Upper lobe of left lung (tissue), 6 donors: ENCODE results near the gene ZNF181. TPM values are rescaled to one million over a fixed set of nuclear protein-coding genes. Genes with fewer than 3 reads are reported as not detected.

Experiments used
- ATAC-seq, 2 donors: fragments of 200-7000 bp; cut with Tn5 transposase; one replicate each; pipeline ENCODE4 v1.9.1; 2022; ENCODE audit warnings: mild to moderate bottlenecking in 2 of 2, moderate library complexity in 2 of 2; ENCODE audit not compliant: low FRiP score in 2 of 2
- DNase-seq, 2 donors: peaks; one replicate each; pipeline ENCODE4 v3.0.0-alpha.2; 2019 to 2020
- H3K27ac ChIP-seq, 4 donors: fragments of 200-600 bp; sonication (generic); one replicate each; pipeline ENCODE4 v1.5.1; 2016 to 2019
- H3K27me3 ChIP-seq, 4 donors: fragments of 200-600 bp; sonication (generic); one replicate each; pipeline ENCODE4 v1.5.1; 2017 to 2019
- H3K36me3 ChIP-seq, 4 donors: fragments of 200-600 bp; sonication (generic); one replicate each; pipeline ENCODE4 v1.5.1; 2016 to 2019
- H3K4me1 ChIP-seq, 4 donors: fragments of 200-600 bp; sonication (generic); one replicate each; pipeline ENCODE4 v1.5.1; 2018 to 2019
- H3K4me3 ChIP-seq, 4 donors: fragments of 200-600 bp; sonication (generic); one replicate each; pipeline ENCODE4 v1.5.1; 2017 to 2019; ENCODE audit warnings: mild to moderate bottlenecking in 2 of 4, moderate library complexity in 1 of 4
- H3K9me3 ChIP-seq, 4 donors: fragments of 200-600 bp; sonication (generic); one replicate each; pipeline ENCODE4 v1.5.1; 2018 to 2019
- EP300 ChIP-seq, 4 donors: sonication (generic); formaldehyde crosslinking; IDR thresholded peaks; one replicate each; pipeline ENCODE4 v1.5.1; 2017; ENCODE audit warnings: antibody characterized with exemption in 4 of 4, control low read depth in 2 of 4
- POLR2A ChIP-seq, 4 donors: fragments of 450-650 bp; IDR thresholded peaks; one replicate each; pipeline ENCODE4 v1.5.1; 2016 to 2017; ENCODE audit warnings: antibody characterized with exemption in 4 of 4, mild to moderate bottlenecking in 2 of 4
- POLR2AphosphoS5 ChIP-seq, 2 donors: sonication (generic); formaldehyde crosslinking; IDR thresholded peaks; one replicate each; pipeline ENCODE4 v1.5.1; 2017; ENCODE audit warnings: antibody characterized with exemption in 2 of 2
- WGBS, 2 donors: methylation state at CpG; one replicate each; pipeline ENCODE4 v1.1.5; 2017 to 2018; 5-methylcytosine and 5-hydroxymethylcytosine counted together
- total RNA-seq, 6 donors: library from RNA; depleted of rRNA in 4 of 6; stranded (reverse); fragments of >200 nt in 4 of 6; gene quantifications; one replicate each; pipeline versions ENCODE4 v1.1.0 to v1.2.1, GENCODE V29; 2016 to 2021
- TF ChIP-seq, protein P1 (sequence below), 6 experiments: fragments of 450-650 bp in 4 of 6; fragments of 200-600 bp in 2 of 6; sonication (generic) in 2 of 6; IDR thresholded peaks; one replicate each; pipeline ENCODE4 v1.5.1; 2016 to 2019; ENCODE audit warnings: antibody characterized with exemption in 6 of 6
- donor health status: DM: no; HTN: no; CAD: no; lungs with moderate emphysema.
- donor health status: DM: no; HTN: yes; CAD: no; lungs with severe emphysema.

Gene ZNF181
- total RNA-seq, 6 donors from 2014 or later, result 2.3 to 29.3 (median 10.2) TPM

DNA sequence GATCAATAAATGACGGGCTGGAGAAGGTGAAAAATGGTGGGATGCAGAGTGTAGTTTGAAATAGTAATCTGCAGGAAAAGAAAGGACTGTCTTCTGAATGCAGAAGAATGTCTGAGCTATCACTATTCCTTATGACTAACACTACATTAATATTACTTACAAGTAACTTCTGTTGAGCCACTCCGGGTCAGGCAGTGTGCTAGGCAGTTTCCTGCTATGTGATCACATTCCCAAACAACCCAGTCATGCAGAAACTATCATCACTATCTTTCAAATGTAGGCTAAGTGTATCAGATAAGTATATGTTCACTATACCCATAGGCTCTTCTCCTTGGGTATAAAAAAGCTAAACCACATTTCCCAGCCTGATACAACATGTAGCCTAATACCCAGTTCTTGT lies 32.3 kb downstream of the ZNF181 start:
- 96% methylated on average over 2 of the region's 2 CpGs for WGBS, 2 donors
- H3K4me3 ChIP-seq, result no peak overlapping the region
- no peaks in the 10 kb centered on the region for H3K27me3 ChIP-seq
- DNase-seq (no peak), ATAC-seq (no peak)
- H3K4me1 ChIP-seq, result peaks cover 0 to 1% (median under 1%) of the 10 kb centered on the region in 4 donors
- H3K36me3 ChIP-seq, result peaks cover 24 to 79% (median 51%) of the 10 kb centered on the region in 4 donors
- no peak overlapping the region for H3K27ac ChIP-seq
- TF ChIP-seq POLR2AphosphoS5 (IDR thresholded peaks at IDR 0.05), result no peak
- TF ChIP-seq, protein P1, sequence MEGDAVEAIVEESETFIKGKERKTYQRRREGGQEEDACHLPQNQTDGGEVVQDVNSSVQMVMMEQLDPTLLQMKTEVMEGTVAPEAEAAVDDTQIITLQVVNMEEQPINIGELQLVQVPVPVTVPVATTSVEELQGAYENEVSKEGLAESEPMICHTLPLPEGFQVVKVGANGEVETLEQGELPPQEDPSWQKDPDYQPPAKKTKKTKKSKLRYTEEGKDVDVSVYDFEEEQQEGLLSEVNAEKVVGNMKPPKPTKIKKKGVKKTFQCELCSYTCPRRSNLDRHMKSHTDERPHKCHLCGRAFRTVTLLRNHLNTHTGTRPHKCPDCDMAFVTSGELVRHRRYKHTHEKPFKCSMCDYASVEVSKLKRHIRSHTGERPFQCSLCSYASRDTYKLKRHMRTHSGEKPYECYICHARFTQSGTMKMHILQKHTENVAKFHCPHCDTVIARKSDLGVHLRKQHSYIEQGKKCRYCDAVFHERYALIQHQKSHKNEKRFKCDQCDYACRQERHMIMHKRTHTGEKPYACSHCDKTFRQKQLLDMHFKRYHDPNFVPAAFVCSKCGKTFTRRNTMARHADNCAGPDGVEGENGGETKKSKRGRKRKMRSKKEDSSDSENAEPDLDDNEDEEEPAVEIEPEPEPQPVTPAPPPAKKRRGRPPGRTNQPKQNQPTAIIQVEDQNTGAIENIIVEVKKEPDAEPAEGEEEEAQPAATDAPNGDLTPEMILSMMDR (IDR thresholded peaks at IDR 0.05), result no peak
- no peak for TF ChIP-seq EP300 (IDR thresholded peaks at IDR 0.05)
- peaks cover 7 to 46% (median 31%) of the 10 kb centered on the region in 4 donors for H3K9me3 ChIP-seq

DNA sequence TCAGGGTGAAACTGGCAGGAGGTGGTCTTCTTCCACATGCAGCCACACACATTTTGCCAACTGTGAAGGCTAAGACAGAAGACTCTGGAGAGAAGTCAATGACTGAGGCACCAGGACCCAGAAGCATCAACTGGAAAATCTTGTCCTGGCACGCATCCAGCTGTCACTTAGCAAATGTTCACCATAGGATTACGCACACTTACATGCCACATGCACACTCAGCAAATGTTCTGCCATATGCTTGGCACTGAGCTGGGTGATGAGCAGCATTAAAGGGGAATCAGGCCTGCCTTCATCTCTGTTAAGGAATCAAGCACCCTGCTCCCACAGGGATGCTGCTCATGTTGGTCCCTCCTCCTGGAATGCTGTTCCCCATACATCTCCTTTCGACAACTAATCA lies 33.9 kb downstream of the ZNF181 start:
- TF ChIP-seq POLR2A (IDR thresholded peaks at IDR 0.05) (no peak), POLR2AphosphoS5 (IDR thresholded peaks at IDR 0.05) (no peak)
- TF ChIP-seq, protein P1 (IDR thresholded peaks at IDR 0.05), result no peak

DNA sequence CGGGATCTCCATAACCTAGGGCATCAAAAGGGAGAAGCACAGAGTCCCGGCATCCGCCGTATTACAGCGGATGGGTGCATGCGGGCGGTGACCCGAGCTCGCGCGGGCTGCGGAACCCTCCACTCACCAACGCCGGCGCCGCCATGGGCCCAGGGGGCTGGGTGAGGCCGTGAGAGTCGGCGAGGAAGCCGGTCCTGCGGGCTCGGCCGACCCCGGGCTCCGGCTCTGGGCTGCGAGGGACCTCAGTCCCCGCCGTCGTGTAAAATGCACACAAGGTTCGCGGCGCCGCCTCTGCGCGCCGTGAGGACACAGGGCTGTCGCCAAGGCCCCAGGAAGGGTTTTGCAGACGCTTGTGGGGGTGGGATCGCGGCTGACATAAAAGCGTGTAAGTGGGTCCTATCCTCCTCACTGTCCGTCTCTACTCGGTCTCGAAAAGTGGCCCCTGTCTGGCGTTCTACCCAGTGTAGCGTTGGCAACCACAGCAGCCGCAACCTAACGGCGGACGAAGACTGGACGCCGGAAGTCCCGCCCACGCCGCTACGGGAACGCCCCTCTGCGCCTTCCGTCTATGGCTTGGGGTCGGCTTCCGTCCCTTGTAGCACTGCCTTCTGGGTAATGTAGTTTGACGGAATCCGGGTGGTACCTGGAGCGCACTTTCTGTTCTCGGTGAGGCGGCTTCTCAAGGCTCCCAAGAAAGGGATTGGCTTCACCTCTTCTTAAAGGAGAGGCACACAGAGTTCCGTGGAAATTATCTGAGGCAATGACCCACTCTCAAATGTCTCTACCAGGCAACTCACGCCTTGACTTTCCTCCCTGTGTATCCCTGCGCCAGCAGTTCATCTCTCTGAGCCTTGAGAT lies 38.9 kb downstream of the ZNF181 start, which contains the start of gene ZNF599:
TSS of gene ZNF599 (minus strand) at position 519 of the 858 bp plus-strand sequence. CDS start at position 145, 374 bp downstream.
- Histone ChIP-seq H3K4me1 (peaks cover 0 to 16% (median 10%) of the 10 kb centered on the region in 4 donors), H3K27me3 (no peaks in the 10 kb centered on the region), H3K36me3 (peaks cover 0 to 18% (median 8%) of the 10 kb centered on the region in 4 donors), H3K9me3 (no peaks in the 10 kb centered on the region), H3K4me3 (peak within 1 kb of the TSS; percentile 84 to 93 (median 88)), H3K27ac (peak within 1 kb of the TSS; percentile 74 to 82 (median 80))
- WGBS, 2 donors, result 5 to 6% methylated on average over 33 to 34 of the region's 69 CpGs
- DNase-seq (peak; percentile 88 to 99), ATAC-seq (peak; percentile 96 to 99)
- TF ChIP-seq POLR2A (IDR thresholded peaks at IDR 0.05) (peak in 3 of 4 donors; percentile 38 to 70 (median 50)), POLR2AphosphoS5 (IDR thresholded peaks at IDR 0.05) (peak; percentile 80 to 90)
- TF ChIP-seq, protein P1 (IDR thresholded peaks at IDR 0.05), result no peak

More for the DNA sequence above, 33.9 kb downstream of the ZNF181 start:
- no peak overlapping the region for H3K27ac ChIP-seq
- ATAC-seq, result no peak
- WGBS, 2 donors, result 77 to 100% methylated on average over 3 of the region's 3 CpGs
- no peak for DNase-seq
- no peaks in the 10 kb centered on the region for H3K27me3 ChIP-seq
- H3K9me3 ChIP-seq, result peaks cover 0 to 30% (median 15%) of the 10 kb centered on the region in 4 donors
- peaks cover 0 to 12% (median 10%) of the 10 kb centered on the region in 4 donors for H3K4me1 ChIP-seq
- H3K36me3 ChIP-seq, result peaks cover 24 to 68% (median 49%) of the 10 kb centered on the region in 4 donors
- no peak overlapping the region for H3K4me3 ChIP-seq

DNA sequence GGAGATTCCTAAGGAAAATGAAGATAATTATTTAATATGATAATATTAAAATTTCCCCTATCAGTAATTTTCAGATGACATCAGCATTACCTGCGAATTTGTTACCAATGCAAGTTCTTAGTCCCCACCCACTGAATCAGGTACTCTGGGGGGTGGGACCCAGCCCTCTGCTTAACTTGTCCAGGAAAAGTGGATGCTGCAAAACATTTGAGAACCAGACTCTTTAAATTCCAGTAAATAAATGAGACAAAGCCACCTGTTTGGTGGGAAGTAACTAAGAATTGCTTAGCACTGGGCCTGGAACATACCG lies 39.5 kb downstream of the ZNF181 start:
- Histone ChIP-seq H3K36me3 (peaks cover 0 to 12% (median 7%) of the 10 kb centered on the region in 4 donors), H3K27me3 (no peaks in the 10 kb centered on the region), H3K4me1 (peaks cover 0 to 16% (median 10%) of the 10 kb centered on the region in 4 donors), H3K27ac (no peak overlapping the region), H3K9me3 (no peaks in the 10 kb centered on the region), H3K4me3 (peak overlapping the region; percentile 8 to 93 (median 86))
- 79 to 90% methylated on average over 2 of the region's 2 CpGs for WGBS, 2 donors
- no peak for TF ChIP-seq POLR2AphosphoS5 (IDR thresholded peaks at IDR 0.05)
- TF ChIP-seq EP300 (IDR thresholded peaks at IDR 0.05), result no peak
- TF ChIP-seq, protein P1 (IDR thresholded peaks at IDR 0.05), result no peak
- TF ChIP-seq POLR2A (IDR thresholded peaks at IDR 0.05), result no peak
- ATAC-seq (no peak), DNase-seq (no peak)
